H1 (cell line): ENCODE data around the gene DAZ3. TPM values are rescaled to one million over a fixed set of nuclear protein-coding genes. Genes with fewer than 3 reads are reported as not detected.
"Not testable (repeated sequence)": the region's sequence is repeated elsewhere in the genome, so short reads cannot be mapped to it uniquely, and the experiment has no call there.

ENCODE experiments used
- CTCF ChIA-PET: fragments of 300-600 bp; sonication (Branson Sonifier 250); formaldehyde crosslinking; loops from one replicate; lab custom pipeline; 2021; ENCODE audit not compliant: partially characterized antibody; lab: Charles Lee
- POLR2A ChIA-PET: fragments of 300-600 bp; sonication (Branson Sonifier 250); formaldehyde crosslinking; loops from one replicate; lab custom pipeline; 2021; ENCODE audit warnings: inconsistent platforms; ENCODE audit not compliant: partially characterized antibody; lab: Charles Lee
- DNase-seq, 2 experiments: peaks; one replicate each; pipeline versions ENCODE4 v3.0.0 to v3.0.0-alpha.2; 2010 to 2022; ENCODE audit warnings: low spot score in 2 of 2, low read depth in 1 of 2, mixed read lengths in 1 of 2
- FAIRE-seq: peaks from 2 replicates; lab custom pipeline; 2011; peaks lifted over from hg19 to GRCh38; lab: Jason Lieb, UNC
- H2AFZ ChIP-seq: 2 replicates; pipeline ENCODE4 v1.8.1; 2012; ENCODE audit warnings: low read length, inconsistent platforms
- H2AK5ac ChIP-seq: 2 replicates; pipeline ENCODE4 v1.6.1; 2013; ENCODE audit warnings: low read depth, low read length
- H2BK120ac ChIP-seq: replicated peaks from 2 replicates; pipeline ENCODE3; 2013; ENCODE audit warnings: low read depth, low read length, inconsistent platforms
- H2BK12ac ChIP-seq: 2 replicates; pipeline ENCODE4 v1.6.1; 2013; ENCODE audit warnings: low read depth, low read length
- H2BK15ac ChIP-seq: 2 replicates; pipeline ENCODE4 v1.6.1; 2013; ENCODE audit warnings: low read length
- H2BK20ac ChIP-seq: 2 replicates; pipeline ENCODE4 v1.6.1; 2013; ENCODE audit warnings: low read length
- H2BK5ac ChIP-seq: 2 replicates; pipeline ENCODE4 v1.6.1; 2013; ENCODE audit warnings: low read depth, low read length
- H3K14ac ChIP-seq: 2 replicates; pipeline ENCODE4 v1.6.1; 2013; ENCODE audit warnings: inconsistent platforms; ENCODE audit not compliant: insufficient read length
- H3K18ac ChIP-seq: 2 replicates; pipeline ENCODE4 v1.6.1; 2013; ENCODE audit warnings: low read length; ENCODE audit errors: extremely low read depth
- H3K23ac ChIP-seq: 2 replicates; pipeline ENCODE4 v1.6.1; 2013; ENCODE audit warnings: inconsistent platforms; ENCODE audit not compliant: insufficient read length
- H3K23me2 ChIP-seq: 2 replicates; pipeline ENCODE4 v1.6.1; 2013; ENCODE audit warnings: low read depth, low read length
- H3K27ac ChIP-seq: 2 replicates; pipeline ENCODE4 v1.6.1; 2011; ENCODE audit warnings: low read depth, low read length, inconsistent platforms
- H3K27me3 ChIP-seq, 4 experiments: replicated peaks in 1 of 4; 1 replicate in 1 of 4; 2 replicates in 3 of 4; pipeline versions ENCODE4 v1.6.1 to v1.8.1; 2011 to 2013; ENCODE audit warnings: low read length in 3 of 4, mild to moderate bottlenecking in 3 of 4, inconsistent platforms in 2 of 4, mixed read lengths in 2 of 4, moderate library complexity in 1 of 4; ENCODE audit not compliant: control insufficient read depth in 3 of 4, insufficient read depth in 3 of 4; ENCODE audit errors: extremely low read depth in 1 of 4
- H3K36me3 ChIP-seq, 4 experiments: 2 replicates each; pipeline versions ENCODE4 v1.6.1 to v1.8.1; 2011 to 2013; ENCODE audit warnings: mild to moderate bottlenecking in 4 of 4, low read length in 3 of 4, moderate library complexity in 2 of 4, control low read depth in 1 of 4, inconsistent platforms in 1 of 4; ENCODE audit not compliant: insufficient read depth in 4 of 4, control insufficient read depth in 2 of 4
- H3K4ac ChIP-seq: replicated peaks from 2 replicates; pipeline ENCODE3; 2013; ENCODE audit warnings: low read length, low read depth, mixed read lengths, inconsistent platforms; ENCODE audit not compliant: insufficient read length
- H3K4me1 ChIP-seq, 4 experiments: replicated peaks in 1 of 4; 1 replicate in 1 of 4; 2 replicates in 3 of 4; pipeline versions ENCODE4 v1.6.1 to v1.8.1; 2011 to 2013; ENCODE audit warnings: low read length in 3 of 4, inconsistent platforms in 2 of 4, mixed read lengths in 1 of 4; ENCODE audit not compliant: insufficient read depth in 4 of 4, control insufficient read depth in 3 of 4
- H3K4me2 ChIP-seq, 2 experiments: 2 replicates each; pipeline versions ENCODE4 v1.6.1 to v1.8.1; 2011 to 2013; ENCODE audit warnings: low read depth in 2 of 2, low read length in 2 of 2, control low read depth in 1 of 2, inconsistent platforms in 1 of 2, mild to moderate bottlenecking in 1 of 2; ENCODE audit not compliant: insufficient read depth in 1 of 2
- H3K4me3 ChIP-seq, 4 experiments: fragments of 200-600, 300-600 bp in 1 of 4; sonication (generic), shearing (Covaris generic), sonication (Bioruptor Twin) in 1 of 4; 2 replicates each; pipeline versions ENCODE4 v1.5.1 to v1.8.1; 2011 to 2016; ENCODE audit warnings: low read length in 4 of 4, low read depth in 3 of 4, control low read depth in 2 of 4, inconsistent platforms in 2 of 4, mild to moderate bottlenecking in 2 of 4, mixed read lengths in 1 of 4, moderate library complexity in 1 of 4; ENCODE audit not compliant: insufficient read depth in 2 of 4; ENCODE audit errors: extremely low read depth in 1 of 4
- H3K56ac ChIP-seq: replicated peaks from 2 replicates; pipeline ENCODE3; 2013; ENCODE audit warnings: low read depth, mild to moderate bottlenecking, mixed read lengths, low read length, inconsistent platforms; ENCODE audit not compliant: insufficient read length
- H3K79me1 ChIP-seq: 2 replicates; pipeline ENCODE4 v1.6.1; 2013; ENCODE audit warnings: low read depth, low read length, control low read depth
- H3K79me2 ChIP-seq, 2 experiments: 2 replicates each; pipeline versions ENCODE4 v1.6.1 to v1.8.1; 2012 to 2013; ENCODE audit warnings: low read length in 2 of 2, mild to moderate bottlenecking in 2 of 2, inconsistent platforms in 1 of 2; ENCODE audit not compliant: insufficient read depth in 2 of 2, control insufficient read depth in 1 of 2
- H3K9ac ChIP-seq, 4 experiments: replicated peaks in 1 of 4; 1 replicate in 1 of 4; 2 replicates in 3 of 4; pipeline versions ENCODE4 v1.6.1 to v1.8.1; 2011 to 2013; ENCODE audit warnings: low read depth in 3 of 4, low read length in 3 of 4, control low read depth in 2 of 4, mild to moderate bottlenecking in 2 of 4, moderate library complexity in 2 of 4, inconsistent platforms in 1 of 4; ENCODE audit errors: extremely low read depth in 1 of 4
- H3K9me3 ChIP-seq, 2 experiments: 2 replicates each; pipeline versions ENCODE4 v1.6.1 to v1.8.1; 2012 to 2013; ENCODE audit warnings: mild to moderate bottlenecking in 2 of 2, moderate library complexity in 2 of 2, control low read depth in 1 of 2, inconsistent platforms in 1 of 2, low read depth in 1 of 2, low read length in 1 of 2, mixed read lengths in 1 of 2; ENCODE audit not compliant: insufficient read depth in 2 of 2
- H4K20me1 ChIP-seq, 2 experiments: replicated peaks in 1 of 2; 2 replicates each; pipeline versions ENCODE3 to v1.8.1; 2011 to 2013; ENCODE audit warnings: inconsistent platforms in 2 of 2, low read length in 2 of 2, mild to moderate bottlenecking in 1 of 2; ENCODE audit not compliant: insufficient read depth in 2 of 2, control insufficient read depth in 1 of 2
- H4K5ac ChIP-seq: 2 replicates; pipeline ENCODE4 v1.6.1; 2013; ENCODE audit warnings: low read length, low read depth, mixed read lengths, inconsistent platforms; ENCODE audit not compliant: insufficient read length
- H4K8ac ChIP-seq: 2 replicates; pipeline ENCODE4 v1.8.0; 2013; ENCODE audit warnings: mild to moderate bottlenecking, moderate library complexity, low read length, inconsistent platforms; ENCODE audit not compliant: insufficient read depth; ENCODE audit errors: extremely low read depth
- H4K91ac ChIP-seq: replicated peaks from 2 replicates; pipeline ENCODE3; 2013; ENCODE audit warnings: low read length, mixed read lengths, inconsistent platforms; ENCODE audit not compliant: insufficient read length
- whole genome bisulfite sequencing, 2 experiments: shearing (Covaris generic) in 1 of 2; methylation state at CpG; one replicate each; pipeline versions ENCODE4 v1.1.6 to v1.1.7; 2013 to 2015; ENCODE audit warnings: low lambda C conversion rate in 2 of 2, mixed read lengths in 2 of 2, inconsistent platforms in 1 of 2, low coverage in 1 of 2, missing lambda C conversion rate in 1 of 2; ENCODE audit not compliant: insufficient replicate concordance in 2 of 2, insufficient coverage in 1 of 2, insufficient read length in 1 of 2; ENCODE audit errors: extremely low coverage in 1 of 2, missing lambda C conversion rate in 1 of 2; 5-methylcytosine and 5-hydroxymethylcytosine counted together
- polyA plus RNA-seq, 7 experiments: library from polyadenylated mRNA; depleted of rRNA in 3 of 7; stranded (reverse) in 5 of 7; unstranded in 2 of 7; fragments of >200 nt in 5 of 7; fragments of 200-250 nt in 2 of 7; gene quantifications; 1 replicate in 5 of 7; 2 replicates in 1 of 7; 4 replicates in 1 of 7; pipeline versions ENCODE4 v1.2.1 to v1.2.3, GENCODE V29; 2011 to 2013; ENCODE audit warnings: missing spikeins in 2 of 7, mixed read lengths in 2 of 7
- total RNA-seq: library from RNA; stranded (reverse); fragmentation: NEBNext Ultra II Directional; extraction: Animal tissue kit (Norgen Biotek cat#: 25700); gene quantifications from 2 replicates; pipeline ENCODE4 v1.2.1, GENCODE V29; 2021

DAZ3 gene
- total and polyA plus RNA-seq, 2 of the 8 experiments (the other 6 are each of a cell fraction or from before 2014, with no cell fraction given), result not detected

DNA sequence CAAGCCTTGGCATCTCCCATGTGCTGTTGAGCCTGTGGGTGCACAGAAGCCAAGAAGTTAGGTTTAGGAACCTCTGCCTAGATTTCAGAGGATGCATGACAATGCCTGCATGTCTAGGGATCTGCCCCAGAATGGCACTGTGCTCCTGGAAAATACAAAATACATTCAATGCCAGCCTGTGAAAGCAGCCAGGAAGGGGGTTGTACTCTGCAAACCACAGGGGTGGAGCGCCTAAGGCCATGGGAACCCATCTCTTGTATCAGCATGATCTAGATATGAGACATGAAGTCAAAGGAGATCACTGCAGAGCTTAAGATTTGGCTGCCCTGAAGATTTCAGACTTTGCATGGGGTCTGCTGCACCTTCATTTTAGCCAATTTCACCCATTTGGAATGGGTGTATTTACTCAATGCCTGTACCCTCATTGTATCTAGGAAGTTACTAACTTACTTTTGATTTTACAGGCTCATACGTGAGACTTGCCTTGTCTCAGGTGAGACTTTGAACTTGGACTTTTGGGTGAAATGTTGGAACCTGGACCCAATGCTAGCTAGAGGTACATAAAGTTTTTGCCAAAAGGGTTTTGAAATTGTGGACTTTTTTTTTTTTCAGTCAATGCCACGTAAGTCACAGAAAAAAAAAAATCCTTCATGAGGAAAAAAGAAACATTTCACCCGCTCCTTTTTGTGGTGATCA, 11.1 kb upstream of the DAZ3 start:
- H3K4ac ChIP-seq, H3K23ac ChIP-seq, H2BK12ac ChIP-seq, H2BK20ac ChIP-seq, H2BK15ac ChIP-seq, H3K79me2 ChIP-seq, H3K23me2 ChIP-seq, H3K27me3 ChIP-seq, H3K9ac ChIP-seq, H3K18ac ChIP-seq, H3K14ac ChIP-seq, H3K4me1 ChIP-seq, H2BK5ac ChIP-seq, DNase-seq, H3K9me3 ChIP-seq, POLR2A ChIA-PET, H3K56ac ChIP-seq, H2AK5ac ChIP-seq, H4K20me1 ChIP-seq, H3K4me3 ChIP-seq, H3K4me2 ChIP-seq, H2BK120ac ChIP-seq, H3K27ac ChIP-seq, CTCF ChIA-PET, H4K5ac ChIP-seq, H4K8ac ChIP-seq, H4K91ac ChIP-seq, H3K79me1 ChIP-seq, H2AFZ ChIP-seq, H3K36me3 ChIP-seq, FAIRE-seq: not testable (repeated sequence)
- 14% methylated on average over 1 of the region's 4 CpGs; no CpG with 5 or more reads in 1 of the 2 experiments for WGBS, 2 experiments

DNA sequence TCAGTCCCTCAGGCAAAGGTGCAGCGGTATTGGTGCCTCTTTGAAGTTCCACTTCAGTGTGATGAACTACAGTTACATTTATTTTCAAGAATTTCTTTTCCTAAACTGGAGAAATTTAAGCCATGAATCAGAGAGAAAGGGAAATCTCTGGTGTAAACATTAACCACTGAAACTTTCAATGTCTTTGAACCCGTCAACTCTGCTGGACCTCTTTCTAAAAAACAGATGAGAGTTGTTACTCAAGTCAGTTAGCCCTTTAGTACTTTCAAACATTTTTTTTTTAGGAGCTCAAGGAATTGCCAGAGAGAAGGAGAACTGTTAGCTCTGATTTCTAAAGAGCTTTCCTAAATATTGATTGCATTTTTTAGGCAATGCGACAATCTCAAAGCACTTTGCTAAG, 8.6 kb upstream of the DAZ3 start:
- H3K36me3 ChIP-seq, H3K23me2 ChIP-seq, H3K18ac ChIP-seq, H2BK12ac ChIP-seq, H2BK120ac ChIP-seq, POLR2A ChIA-PET, FAIRE-seq, H4K91ac ChIP-seq, DNase-seq, CTCF ChIA-PET, H3K4ac ChIP-seq, H4K5ac ChIP-seq, H2AFZ ChIP-seq, H2AK5ac ChIP-seq, H2BK20ac ChIP-seq, H3K4me1 ChIP-seq, H4K8ac ChIP-seq, H3K4me2 ChIP-seq, H3K27me3 ChIP-seq, H3K79me2 ChIP-seq, H3K27ac ChIP-seq, H3K14ac ChIP-seq, H3K9me3 ChIP-seq, H2BK5ac ChIP-seq, H3K56ac ChIP-seq, H3K23ac ChIP-seq, H3K4me3 ChIP-seq, H4K20me1 ChIP-seq, H3K9ac ChIP-seq, H3K79me1 ChIP-seq, H2BK15ac ChIP-seq: not testable (repeated sequence)
- WGBS, 2 experiments, result no CpG with 5 or more reads among the region's 3 CpGs
